K562 (cell line): ENCODE results near the gene TOMM5.

Experiments
- CAMTA2 ChIP-seq: fragments of 250-450 bp; sonication (Bioruptor Pico); conservative IDR thresholded peaks from 2 replicates; pipeline ENCODE4 v1.5.1; 2022
- ELF1 ChIP-seq: fragments of 200-800 bp; sonication (Bioruptor generic); IDR thresholded peaks from 2 replicates; pipeline ENCODE4 v1.6.1; 2016; ENCODE audit warnings: missing genetic modification characterization, missing compliant biosample characterization
- FOXJ3 ChIP-seq: sonication (generic); formaldehyde crosslinking; IDR thresholded peaks from 2 replicates; pipeline ENCODE4 v1.4.0; 2020; ENCODE audit warnings: mild to moderate bottlenecking, missing genetic modification reagents
- NR3C1 ChIP-seq: sonication (generic); formaldehyde crosslinking; IDR thresholded peaks from 2 replicates; pipeline ENCODE4 v1.8.1; 2022; ENCODE audit warnings: missing genetic modification reagents
- PYGO2 ChIP-seq: fragments of 450-650 bp; IDR thresholded peaks from 2 replicates; pipeline ENCODE4 v1.6.1; 2016; ENCODE audit warnings: mild to moderate bottlenecking, missing genetic modification characterization, moderate library complexity, missing compliant biosample characterization
- RBM34 ChIP-seq: fragments of 200-400 bp; formaldehyde crosslinking; IDR thresholded peaks from 2 replicates; pipeline ENCODE4 v1.6.1; 2018; ENCODE audit warnings: low read length, borderline replicate concordance; ENCODE audit not compliant: insufficient read depth
- STAT5B ChIP-seq: fragments of 250-450 bp; sonication (Bioruptor Pico); IDR thresholded peaks from 2 replicates; pipeline ENCODE4 v1.8.0; 2021; ENCODE audit warnings: mild to moderate bottlenecking, inconsistent platforms
- TF ChIP-seq, protein P1 (sequence below): sonication (generic); formaldehyde crosslinking; IDR thresholded peaks from 2 replicates; pipeline ENCODE4 v1.8.1; 2022; ENCODE audit warnings: missing genetic modification reagents

DNA sequence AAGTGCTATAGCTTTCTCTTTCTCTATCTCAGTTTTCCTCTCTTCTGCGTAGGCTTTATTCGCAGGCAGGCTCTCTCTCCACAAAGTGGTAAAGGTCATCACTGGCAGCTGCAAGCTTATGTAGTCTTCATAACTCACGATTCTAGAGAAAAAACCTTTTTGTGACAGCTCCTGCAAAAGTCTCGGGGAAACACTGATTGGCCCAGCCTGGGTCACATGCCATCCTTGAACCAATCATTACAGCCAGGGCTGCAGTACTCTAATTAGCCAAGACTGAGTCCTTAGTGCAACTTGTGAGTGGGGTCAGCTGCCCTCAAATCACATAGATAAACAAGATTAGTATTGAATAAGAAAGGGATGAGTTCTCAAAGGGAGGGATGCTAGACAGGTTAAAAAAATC lies 40.1 kb upstream of the TOMM5 start:
- no peak for TF ChIP-seq STAT5B (CRISPR knock-in tag)
- TF ChIP-seq CAMTA2 (CRISPR knock-in tag): no peak
- TF ChIP-seq RBM34: no peak
- no peak for TF ChIP-seq ELF1 (tag)
- TF ChIP-seq FOXJ3 (CRISPR knock-in tag): no peak
- TF ChIP-seq PYGO2: no peak
- no peak for TF ChIP-seq NR3C1 (CRISPR knock-in tag)
- TF ChIP-seq, protein P1, sequence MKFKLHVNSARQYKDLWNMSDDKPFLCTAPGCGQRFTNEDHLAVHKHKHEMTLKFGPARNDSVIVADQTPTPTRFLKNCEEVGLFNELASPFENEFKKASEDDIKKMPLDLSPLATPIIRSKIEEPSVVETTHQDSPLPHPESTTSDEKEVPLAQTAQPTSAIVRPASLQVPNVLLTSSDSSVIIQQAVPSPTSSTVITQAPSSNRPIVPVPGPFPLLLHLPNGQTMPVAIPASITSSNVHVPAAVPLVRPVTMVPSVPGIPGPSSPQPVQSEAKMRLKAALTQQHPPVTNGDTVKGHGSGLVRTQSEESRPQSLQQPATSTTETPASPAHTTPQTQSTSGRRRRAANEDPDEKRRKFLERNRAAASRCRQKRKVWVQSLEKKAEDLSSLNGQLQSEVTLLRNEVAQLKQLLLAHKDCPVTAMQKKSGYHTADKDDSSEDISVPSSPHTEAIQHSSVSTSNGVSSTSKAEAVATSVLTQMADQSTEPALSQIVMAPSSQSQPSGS: no peak
